ENCODE results near the gene SMIM44. TPM values are rescaled to one million over a fixed set of nuclear protein-coding genes. Genes with fewer than 3 reads are reported as not detected.

SMIM44 gene
- total RNA-seq, 4 donors from 2014 or later, result 5.4 to 11.0 TPM; not detected in 2

DNA sequence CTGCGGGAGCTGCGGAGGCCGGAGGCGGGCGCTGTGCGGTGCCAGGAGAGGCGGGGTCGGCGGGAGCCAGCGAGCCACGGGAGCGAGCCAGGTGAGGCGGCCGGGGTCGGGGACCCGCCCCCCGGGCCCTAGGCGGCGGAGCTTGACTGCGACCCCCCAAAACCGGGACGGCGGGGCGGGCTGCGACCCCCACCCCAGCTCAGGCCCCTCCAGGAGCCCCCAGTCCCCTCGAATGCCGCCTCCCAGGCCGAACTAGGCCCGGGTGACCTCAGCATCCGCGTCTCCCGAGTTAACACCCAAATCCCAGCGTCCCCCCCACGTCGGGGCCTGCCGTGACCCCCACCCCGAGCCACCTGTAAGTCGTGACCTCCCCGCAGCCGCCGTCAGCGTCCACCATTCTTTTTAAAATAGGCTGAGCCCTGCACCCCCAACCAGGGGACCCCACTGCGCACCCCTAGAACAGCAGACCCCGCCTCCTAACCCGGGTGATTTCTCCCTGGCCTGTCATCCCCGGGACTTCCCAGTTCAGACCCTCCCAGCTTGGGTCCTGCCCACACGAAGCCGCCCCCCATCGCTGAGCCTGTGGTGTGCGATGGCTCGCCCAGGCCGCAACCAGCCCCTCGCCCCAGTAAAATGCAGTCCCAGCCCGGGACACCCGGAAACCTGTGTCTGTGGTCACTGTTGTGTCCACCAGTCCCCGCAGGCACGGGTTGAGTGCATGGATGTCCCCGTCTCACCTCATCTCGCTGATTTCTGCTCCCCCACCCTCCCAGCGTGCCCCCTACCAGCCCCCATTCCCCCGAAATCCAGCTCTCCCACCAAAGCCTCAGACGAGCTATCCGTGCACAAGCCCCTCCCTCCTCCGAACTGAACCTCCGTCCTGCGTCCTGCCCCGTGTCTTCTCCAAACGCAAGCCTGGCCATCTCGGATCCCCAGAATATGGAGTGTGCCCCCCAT, 23.4 kb upstream of the SMIM44 start:
- Histone ChIP-seq H3K9me3 (no peaks in the 10 kb centered on the region), H3K4me3 (peak overlapping the region; percentile 88 to 100 (median 97)), H3K36me3 (peaks cover 0 to 17% (median 0%) of the 10 kb centered on the region in 3 donors), H3K27me3 (no peaks in the 10 kb centered on the region), H3K4me1 (peaks cover 0 to 25% (median 9%) of the 10 kb centered on the region in 4 donors), H3K27ac (peak overlapping the region; percentile 87 to 95 (median 90))
- no peak for TF ChIP-seq POLR2A (IDR thresholded peaks at IDR 0.05)
- TF ChIP-seq, protein P1, sequence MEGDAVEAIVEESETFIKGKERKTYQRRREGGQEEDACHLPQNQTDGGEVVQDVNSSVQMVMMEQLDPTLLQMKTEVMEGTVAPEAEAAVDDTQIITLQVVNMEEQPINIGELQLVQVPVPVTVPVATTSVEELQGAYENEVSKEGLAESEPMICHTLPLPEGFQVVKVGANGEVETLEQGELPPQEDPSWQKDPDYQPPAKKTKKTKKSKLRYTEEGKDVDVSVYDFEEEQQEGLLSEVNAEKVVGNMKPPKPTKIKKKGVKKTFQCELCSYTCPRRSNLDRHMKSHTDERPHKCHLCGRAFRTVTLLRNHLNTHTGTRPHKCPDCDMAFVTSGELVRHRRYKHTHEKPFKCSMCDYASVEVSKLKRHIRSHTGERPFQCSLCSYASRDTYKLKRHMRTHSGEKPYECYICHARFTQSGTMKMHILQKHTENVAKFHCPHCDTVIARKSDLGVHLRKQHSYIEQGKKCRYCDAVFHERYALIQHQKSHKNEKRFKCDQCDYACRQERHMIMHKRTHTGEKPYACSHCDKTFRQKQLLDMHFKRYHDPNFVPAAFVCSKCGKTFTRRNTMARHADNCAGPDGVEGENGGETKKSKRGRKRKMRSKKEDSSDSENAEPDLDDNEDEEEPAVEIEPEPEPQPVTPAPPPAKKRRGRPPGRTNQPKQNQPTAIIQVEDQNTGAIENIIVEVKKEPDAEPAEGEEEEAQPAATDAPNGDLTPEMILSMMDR (IDR thresholded peaks at IDR 0.05), result no peak
- DNase-seq, result peak in 2 of 3 donors; percentile 38 to 68

DNA sequence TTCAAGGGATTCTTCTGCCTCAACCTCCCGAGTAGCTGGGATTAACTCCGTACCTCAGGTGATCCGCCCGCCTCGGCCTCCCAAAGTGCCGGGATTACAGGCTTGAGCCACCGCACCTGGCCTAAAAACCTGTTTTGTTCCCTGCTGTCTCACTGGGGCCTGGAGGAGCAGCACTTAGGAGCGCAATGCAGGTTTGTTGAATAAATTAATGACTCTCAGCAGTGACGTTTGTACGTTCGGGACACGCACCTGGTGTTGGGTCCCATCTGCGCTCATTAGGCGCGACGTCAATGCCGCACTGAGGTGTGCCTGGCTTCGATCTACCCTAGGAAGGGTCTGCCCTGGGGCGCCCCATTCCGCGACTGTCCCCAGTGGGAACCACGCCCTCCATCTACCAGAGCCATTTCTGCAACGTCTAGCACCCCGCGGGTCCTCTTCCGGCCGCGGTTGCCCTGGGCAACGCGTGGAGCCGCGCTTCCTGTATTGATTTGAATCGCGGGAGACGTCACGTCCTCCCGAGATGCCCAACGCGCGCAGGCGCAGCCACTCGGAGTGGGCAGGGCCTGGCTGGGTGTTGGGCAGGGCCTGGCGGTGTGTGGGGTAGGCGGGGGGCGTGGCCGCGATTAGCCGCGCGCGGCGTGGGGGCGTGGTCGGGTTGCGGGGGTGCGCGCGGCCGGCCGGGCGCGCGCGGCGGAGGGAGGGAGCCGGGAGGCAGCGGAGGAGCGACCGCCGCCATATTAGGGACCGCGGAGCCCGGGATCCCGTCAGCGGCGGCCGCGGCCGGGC, 22.6 kb upstream of the SMIM44 start, which contains the start of gene FZR1:
Gene FZR1, plus strand, starts transcription at position 714 of the 786 bp plus-strand sequence. CDS start 16,679 bp downstream, outside the sequence.
- peak within 1 kb of the TSS; percentile 87 to 95 (median 90) for H3K27ac ChIP-seq
- peak; percentile 99 to 100 (median 100) for DNase-seq
- TF ChIP-seq POLR2A (IDR thresholded peaks at IDR 0.05), result peak; percentile 54 to 78
- TF ChIP-seq, protein P1 (IDR thresholded peaks at IDR 0.05), result peak in 2 of 6 experiments; percentile 4 to 8
- H3K4me3 ChIP-seq, result peak within 1 kb of the TSS; percentile 88 to 100 (median 97)
- no peaks in the 10 kb centered on the region for H3K9me3 ChIP-seq
- H3K4me1 ChIP-seq, result peaks cover 0 to 25% (median 9%) of the 10 kb centered on the region in 4 donors
- H3K27me3 ChIP-seq, result no peaks in the 10 kb centered on the region
- H3K36me3 ChIP-seq, result peaks cover 0 to 17% (median 0%) of the 10 kb centered on the region in 3 donors

DNA sequence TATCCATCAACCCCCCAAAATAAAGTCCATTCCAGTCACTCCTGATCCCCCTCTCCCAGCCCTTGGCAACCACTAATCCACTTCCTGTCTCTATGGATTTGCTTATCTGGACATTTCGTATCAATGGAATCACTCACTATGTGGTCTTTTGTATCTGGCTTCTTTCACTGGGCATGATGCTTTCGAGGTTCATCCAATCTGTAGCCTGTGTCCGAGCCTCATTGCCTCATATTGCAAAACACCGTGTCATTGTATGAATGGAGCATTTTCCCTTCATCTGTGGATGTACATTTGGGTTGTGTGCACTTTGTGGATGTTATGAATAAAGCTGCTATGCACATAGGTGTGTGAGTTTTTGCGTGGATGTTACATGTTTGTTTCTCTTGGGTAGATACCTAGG, 21.5 kb upstream of the SMIM44 start:
- TF ChIP-seq POLR2A (IDR thresholded peaks at IDR 0.05), result no peak
- TF ChIP-seq, protein P1 (IDR thresholded peaks at IDR 0.05), result no peak
- peaks cover 0 to 12% (median 0%) of the 10 kb centered on the region in 3 donors for H3K36me3 ChIP-seq
- no peak overlapping the region for H3K27ac ChIP-seq
- no peak for DNase-seq
- no peaks in the 10 kb centered on the region for H3K9me3 ChIP-seq
- no peak overlapping the region for H3K4me3 ChIP-seq
- no peaks in the 10 kb centered on the region for H3K27me3 ChIP-seq
- H3K4me1 ChIP-seq, result peaks cover 0 to 29% (median 12%) of the 10 kb centered on the region in 4 donors

DNA sequence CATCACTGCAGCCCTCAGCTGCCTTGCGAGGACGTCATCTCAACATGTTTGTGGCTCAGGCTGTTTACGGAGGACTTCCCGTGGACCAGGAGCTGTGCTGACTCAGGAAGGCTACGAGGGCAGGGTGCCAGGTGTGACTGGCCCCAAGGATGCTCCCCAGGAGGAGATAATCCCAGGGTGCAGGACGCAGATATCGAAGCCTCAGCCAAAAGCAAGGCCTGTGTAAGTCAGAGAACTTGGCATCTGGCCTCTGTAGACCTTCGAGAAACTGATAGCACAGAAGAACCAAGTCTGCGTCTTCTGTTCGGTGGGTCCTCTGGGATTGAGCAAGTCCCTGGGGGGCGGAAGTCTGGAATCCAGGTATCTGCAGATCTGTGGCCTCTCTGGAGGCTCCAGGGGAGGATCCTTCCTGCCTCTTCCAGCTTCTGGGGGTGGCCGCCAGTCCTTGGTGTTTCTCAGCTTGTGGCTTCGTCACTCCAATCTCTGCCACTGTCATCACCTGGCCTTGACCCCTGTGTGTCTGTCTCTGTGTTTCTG, 19.9 kb upstream of the SMIM44 start:
- H3K4me3 ChIP-seq, result no peak overlapping the region
- no peaks in the 10 kb centered on the region for H3K27me3 ChIP-seq
- no peak overlapping the region for H3K27ac ChIP-seq
- DNase-seq, result no peak
- H3K4me1 ChIP-seq, result peaks cover 0 to 31% (median 13%) of the 10 kb centered on the region in 4 donors
- no peaks in the 10 kb centered on the region for H3K36me3 ChIP-seq
- H3K9me3 ChIP-seq, result no peaks in the 10 kb centered on the region
- no peak for TF ChIP-seq POLR2A (IDR thresholded peaks at IDR 0.05)
- TF ChIP-seq, protein P1 (IDR thresholded peaks at IDR 0.05), result no peak

DNA sequence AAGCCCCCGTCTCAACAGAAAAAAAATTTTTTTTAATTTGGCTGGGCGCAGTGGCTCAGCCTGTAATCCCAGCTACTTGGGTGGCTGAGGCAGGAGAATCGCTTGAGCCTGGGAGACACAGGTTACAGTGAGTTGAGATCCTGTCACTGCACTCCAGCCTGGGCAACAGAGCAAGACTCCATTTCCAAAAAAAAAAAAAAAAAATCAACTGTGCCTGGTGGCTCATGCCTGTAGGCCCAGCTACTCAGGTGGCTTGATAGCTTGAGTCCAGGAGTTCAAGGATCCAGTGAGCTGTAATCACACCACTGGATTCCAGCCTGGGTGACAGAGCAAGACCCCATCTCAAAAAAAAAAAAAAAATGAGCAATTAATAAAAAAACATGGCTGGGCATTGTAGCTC, 18.5 kb upstream of the SMIM44 start:
- H3K27ac ChIP-seq, result no peak overlapping the region
- no peak for DNase-seq
- H3K4me3 ChIP-seq, result no peak overlapping the region
- no peaks in the 10 kb centered on the region for H3K27me3 ChIP-seq
- no peaks in the 10 kb centered on the region for H3K36me3 ChIP-seq
- H3K9me3 ChIP-seq, result no peaks in the 10 kb centered on the region
- TF ChIP-seq, protein P1 (IDR thresholded peaks at IDR 0.05), result no peak
- no peak for TF ChIP-seq POLR2A (IDR thresholded peaks at IDR 0.05)
- peaks cover 0 to 19% (median 6%) of the 10 kb centered on the region in 4 donors for H3K4me1 ChIP-seq

All from Peyer's patch (tissue), 4 donors.